H9 (cell line): ENCODE results near the gene PPP1R18. TPM values are rescaled to one million over a fixed set of nuclear protein-coding genes. Genes with fewer than 3 reads are reported as not detected.
"Not testable (repeated sequence)": the region's sequence is repeated elsewhere in the genome, so short reads cannot be mapped to it uniquely, and the experiment has no call there.

Experiments used
- DNase-seq: peaks from one replicate; pipeline ENCODE4 v3.0.0-alpha.2; 2017
- H2AFZ ChIP-seq: one replicate; pipeline ENCODE4 v1.6.1; 2013; ENCODE audit warnings: mild to moderate bottlenecking, low read length, control low read depth, moderate library complexity
- H2AK5ac ChIP-seq: 2 replicates; pipeline ENCODE4 v1.6.1; 2013; ENCODE audit warnings: low read length, control low read depth, mixed read lengths; ENCODE audit not compliant: insufficient read length
- H2BK120ac ChIP-seq: one replicate; pipeline ENCODE4 v1.6.1; 2013; ENCODE audit warnings: low read depth, mild to moderate bottlenecking, low read length, control low read depth, inconsistent platforms; ENCODE audit not compliant: poor library complexity, severe bottlenecking
- H2BK12ac ChIP-seq: 2 replicates; pipeline ENCODE4 v1.6.1; 2013; ENCODE audit warnings: low read length, control low read depth, mixed read lengths, low read depth; ENCODE audit not compliant: insufficient read length
- H2BK15ac ChIP-seq: 2 replicates; pipeline ENCODE4 v1.6.1; 2013; ENCODE audit warnings: low read depth, low read length, control low read depth
- H2BK20ac ChIP-seq: one replicate; pipeline ENCODE4 v1.6.1; 2013; ENCODE audit warnings: low read depth, mild to moderate bottlenecking, low read length, control low read depth, inconsistent platforms; ENCODE audit not compliant: poor library complexity, severe bottlenecking
- H2BK5ac ChIP-seq: 2 replicates; pipeline ENCODE4 v1.6.1; 2013; ENCODE audit warnings: low read length, control low read depth, mixed read lengths; ENCODE audit not compliant: insufficient read length
- H3K14ac ChIP-seq: 2 replicates; pipeline ENCODE4 v1.6.1; 2013; ENCODE audit warnings: low read length, control low read depth; ENCODE audit not compliant: insufficient read depth
- H3K18ac ChIP-seq: 2 replicates; pipeline ENCODE4 v1.6.1; 2013; ENCODE audit warnings: low read depth, mild to moderate bottlenecking, mixed read lengths, low read length, control low read depth; ENCODE audit not compliant: insufficient read length
- H3K23ac ChIP-seq: 2 replicates; pipeline ENCODE4 v1.6.1; 2013; ENCODE audit warnings: low read length, control low read depth, mixed read lengths, low read depth; ENCODE audit not compliant: insufficient read length
- H3K23me2 ChIP-seq: 2 replicates; pipeline ENCODE4 v1.6.1; 2013; ENCODE audit warnings: low read depth, mild to moderate bottlenecking, mixed read lengths, low read length, control low read depth; ENCODE audit not compliant: insufficient read length, poor library complexity, severe bottlenecking
- H3K27ac ChIP-seq: 2 replicates; pipeline ENCODE4 v1.5.1; 2013; ENCODE audit warnings: low read length, control low read depth, mixed read lengths, low read depth; ENCODE audit not compliant: insufficient read length
- H3K27me3 ChIP-seq: 2 replicates; pipeline ENCODE4 v1.6.1; 2013; ENCODE audit warnings: low read length, control low read depth, inconsistent platforms; ENCODE audit not compliant: insufficient read depth
- H3K4ac ChIP-seq: 2 replicates; pipeline ENCODE4 v1.6.1; 2013; ENCODE audit warnings: low read depth, mild to moderate bottlenecking, control low read depth, inconsistent platforms, low read length, moderate library complexity
- H3K4me1 ChIP-seq: 2 replicates; pipeline ENCODE4 v1.6.1; 2013; ENCODE audit warnings: low read length, control low read depth, inconsistent platforms; ENCODE audit not compliant: insufficient read depth
- H3K4me2 ChIP-seq: 2 replicates; pipeline ENCODE4 v1.6.1; 2013; ENCODE audit warnings: low read length, control low read depth, mixed read lengths; ENCODE audit not compliant: insufficient read length, insufficient read depth
- H3K56ac ChIP-seq: 2 replicates; pipeline ENCODE4 v1.6.1; 2013; ENCODE audit warnings: low read depth, mild to moderate bottlenecking, mixed read lengths, low read length, control low read depth; ENCODE audit not compliant: insufficient read length
- H3K79me1 ChIP-seq: 2 replicates; pipeline ENCODE4 v1.6.1; 2013; ENCODE audit warnings: low read depth, mild to moderate bottlenecking, moderate library complexity, low read length, control low read depth, inconsistent platforms; ENCODE audit not compliant: insufficient read depth, poor library complexity, severe bottlenecking
- H3K79me2 ChIP-seq: 2 replicates; pipeline ENCODE4 v1.6.1; 2013; ENCODE audit warnings: low read length, control low read depth, inconsistent platforms; ENCODE audit not compliant: insufficient read depth
- H3K9ac ChIP-seq: 2 replicates; pipeline ENCODE4 v1.6.1; 2013; ENCODE audit warnings: low read length, control low read depth, mixed read lengths; ENCODE audit not compliant: insufficient read length; ENCODE audit errors: extremely low read depth
- H3K9me3 ChIP-seq: one replicate; pipeline ENCODE4 v1.6.1; 2013; ENCODE audit warnings: low read depth, low read length, inconsistent platforms; ENCODE audit not compliant: control insufficient read depth
- H3T11ph ChIP-seq: one replicate; pipeline ENCODE4 v1.6.1; 2013; ENCODE audit warnings: mild to moderate bottlenecking, low read length, control low read depth, inconsistent platforms
- H4K20me1 ChIP-seq: one replicate; pipeline ENCODE4 v1.6.1; 2013; ENCODE audit not compliant: control insufficient read depth, insufficient read length, insufficient read depth
- H4K5ac ChIP-seq: 2 replicates; pipeline ENCODE4 v1.6.1; 2013; ENCODE audit warnings: low read depth, mild to moderate bottlenecking, mixed read lengths, low read length, control low read depth; ENCODE audit not compliant: insufficient read length
- H4K8ac ChIP-seq: replicated peaks from 2 replicates; pipeline ENCODE4 v1.6.1; 2013; ENCODE audit warnings: low read length, control low read depth, mixed read lengths, low read depth; ENCODE audit not compliant: insufficient read length
- H4K91ac ChIP-seq: 2 replicates; pipeline ENCODE4 v1.6.1; 2013; ENCODE audit warnings: low read depth, mild to moderate bottlenecking, moderate library complexity, mixed read lengths, low read length, control low read depth; ENCODE audit not compliant: insufficient read length
- H3K27ac Mint-ChIP-seq, 3 experiments: 2 replicates in 2 of 3; 3 replicates in 1 of 3; pipeline ENCODE4 v1.8.0; 2020 to 2021; ENCODE audit warnings: mixed read lengths in 3 of 3, mild to moderate bottlenecking in 1 of 3, moderate library complexity in 1 of 3
- H3K27me3 Mint-ChIP-seq: 2 replicates; pipeline ENCODE4 v1.8.0; 2021; ENCODE audit warnings: low read depth, mild to moderate bottlenecking, moderate library complexity, mixed read lengths
- H3K36me3 Mint-ChIP-seq, 3 experiments: 2 replicates in 2 of 3; 3 replicates in 1 of 3; pipeline ENCODE4 v1.8.0; 2020 to 2021; ENCODE audit warnings: low read depth in 3 of 3, mixed read lengths in 3 of 3; ENCODE audit not compliant: insufficient read depth in 1 of 3
- H3K4me1 Mint-ChIP-seq, 2 experiments: 2 replicates each; pipeline ENCODE4 v1.8.0; 2020; ENCODE audit warnings: mixed read lengths in 2 of 2
- H3K4me3 Mint-ChIP-seq, 2 experiments: 2 replicates in 1 of 2; 3 replicates in 1 of 2; pipeline ENCODE4 v1.8.0; 2020 to 2021; ENCODE audit warnings: mild to moderate bottlenecking in 2 of 2, mixed read lengths in 2 of 2, moderate library complexity in 1 of 2
- H3K9me3 Mint-ChIP-seq, 2 experiments: 2 replicates in 1 of 2; 3 replicates in 1 of 2; pipeline ENCODE4 v1.8.0; 2020; ENCODE audit warnings: mild to moderate bottlenecking in 2 of 2, mixed read lengths in 2 of 2, moderate library complexity in 1 of 2
- WGBS: extraction: QIAGEN DNeasy Blood & Tissue Kit; methylation state at CpG from one replicate; pipeline ENCODE4 v1.1.7; 2013; ENCODE audit warnings: missing lambda C conversion rate, low lambda C conversion rate, mixed read lengths; ENCODE audit not compliant: insufficient read length; ENCODE audit errors: extremely low coverage; 5-methylcytosine and 5-hydroxymethylcytosine counted together
- total RNA-seq: library from RNA; stranded (reverse); gene quantifications from 2 replicates; pipeline ENCODE4 v1.2.1, GENCODE V29; 2021

PPP1R18 gene
- total RNA-seq, 1 experiment from 2014 or later = 28.0 TPM

DNA sequence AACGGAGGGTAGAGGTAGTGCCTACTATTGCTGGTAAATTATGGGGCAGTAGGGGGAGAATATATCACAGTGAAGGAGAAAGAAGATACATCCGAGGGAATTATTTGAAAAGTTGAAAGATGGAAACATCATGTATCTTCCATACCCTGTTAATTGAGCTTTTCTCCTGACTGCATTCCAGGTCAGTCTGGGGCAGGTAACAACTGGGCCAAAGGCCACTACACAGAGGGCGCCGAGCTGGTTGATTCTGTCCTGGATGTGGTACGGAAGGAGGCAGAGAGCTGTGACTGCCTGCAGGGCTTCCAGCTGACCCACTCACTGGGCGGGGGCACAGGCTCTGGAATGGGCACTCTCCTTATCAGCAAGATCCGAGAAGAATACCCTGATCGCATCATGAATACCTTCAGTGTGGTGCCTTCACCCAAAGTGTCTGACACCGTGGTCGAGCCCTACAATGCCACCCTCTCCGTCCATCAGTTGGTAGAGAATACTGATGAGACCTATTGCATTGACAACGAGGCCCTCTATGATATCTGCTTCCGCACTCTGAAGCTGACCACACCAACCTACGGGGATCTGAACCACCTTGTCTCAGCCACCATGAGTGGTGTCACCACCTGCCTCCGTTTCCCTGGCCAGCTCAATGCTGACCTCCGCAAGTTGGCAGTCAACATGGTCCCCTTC, 36.9 kb upstream of the PPP1R18 start:
- not testable (repeated sequence) for H4K5ac ChIP-seq, H3K9me3 Mint-ChIP-seq, DNase-seq, H2BK12ac ChIP-seq, H2AFZ ChIP-seq, H2BK20ac ChIP-seq, H2BK120ac ChIP-seq, H3K9me3 ChIP-seq, H3K27me3 ChIP-seq, H2BK15ac ChIP-seq, H4K20me1 ChIP-seq, H3K23ac ChIP-seq, H3K4me1 ChIP-seq, H3K27me3 Mint-ChIP-seq, H4K8ac ChIP-seq, H2BK5ac ChIP-seq, H3K14ac ChIP-seq, H3K4ac ChIP-seq, H3K9ac ChIP-seq, H4K91ac ChIP-seq, H3K23me2 ChIP-seq, H3K18ac ChIP-seq, H3K79me1 ChIP-seq, H3K56ac ChIP-seq, H3K27ac ChIP-seq, H2AK5ac ChIP-seq, H3T11ph ChIP-seq
- peaks cover 45 to 69% (median 58%) of the 10 kb centered on the region in 3 experiments for H3K36me3 Mint-ChIP-seq
- no CpG with 5 or more reads among the region's 16 CpGs for WGBS
- Histone ChIP-seq H3K4me2 (peak overlapping the region; percentile 62), H3K79me2 (peaks cover 11% of the 10 kb centered on the region; the same call in 1 of the 2 replicates)
- H3K27ac Mint-ChIP-seq = peak overlapping the region; percentile 75 to 99 (median 90); a peak in 5 of 7 replicates
- peaks cover 28 to 43% of the 10 kb centered on the region in 2 experiments for H3K4me1 Mint-ChIP-seq
- H3K4me3 Mint-ChIP-seq = peak overlapping the region; percentile 93 to 98
